HEK293T (cell line): ENCODE measurements around the gene PRKCH.

ENCODE experiments used
- BHLHE40 ChIP-seq: fragments of 450-650 bp; IDR thresholded peaks from 2 replicates; pipeline ENCODE4 v1.6.1; 2016; ENCODE audit warnings: mild to moderate bottlenecking, moderate library complexity, borderline replicate concordance
- ELF4 ChIP-seq: fragments of 450-650 bp; IDR thresholded peaks from 2 replicates; pipeline ENCODE4 v1.6.1; 2017; ENCODE audit warnings: antibody characterized with exemption
- FOXA1 ChIP-seq: fragments of 450-650 bp; IDR thresholded peaks from 2 replicates; pipeline ENCODE4 v1.6.1; 2016; ENCODE audit warnings: mild to moderate bottlenecking
- FOXM1 ChIP-seq: fragments of 450-650 bp; IDR thresholded peaks from 2 replicates; pipeline ENCODE4 v1.6.1; 2017; ENCODE audit warnings: mild to moderate bottlenecking, borderline replicate concordance
- SP1 ChIP-seq: fragments of 450-650 bp; IDR thresholded peaks from 2 replicates; pipeline ENCODE4 v1.6.1; 2017
- ZNF384 ChIP-seq: fragments of 450-650 bp; IDR thresholded peaks from 2 replicates; pipeline ENCODE4 v1.6.1; 2016

GRCh38 chr14:61528591-61529021, 207.2 kb downstream of the PRKCH start:
- TF ChIP-seq FOXM1 (no peak), ELF4 (no peak), SP1 (no peak), ZNF384 (no peak), FOXA1 (no peak), BHLHE40 (no peak)
